Activated naive CD8-positive, alpha-beta T cell (primary cell): ENCODE data around the gene DPF3.
A peak's percentile ranks its signal among the peaks of the same experiment; 100 is the strongest.

Experiments
- H3K27ac Mint-ChIP-seq: one replicate; pipeline ENCODE4 v1.8.0; 2021; ENCODE audit warnings: mixed read lengths
- H3K27me3 Mint-ChIP-seq: one replicate; pipeline ENCODE4 v1.8.0; 2021; ENCODE audit warnings: mixed read lengths
- H3K36me3 Mint-ChIP-seq: one replicate; pipeline ENCODE4 v1.8.0; 2021; ENCODE audit warnings: mixed read lengths
- H3K4me1 Mint-ChIP-seq: one replicate; pipeline ENCODE4 v1.8.0; 2021; ENCODE audit warnings: low read depth, mixed read lengths
- H3K4me3 Mint-ChIP-seq: one replicate; pipeline ENCODE4 v1.8.0; 2021; ENCODE audit warnings: mild to moderate bottlenecking, mixed read lengths
- H3K9me3 Mint-ChIP-seq: one replicate; pipeline ENCODE4 v1.8.0; 2021; ENCODE audit warnings: low read depth, mixed read lengths

DPF3 gene

GRCh38 chr14:72714871-72715214 lies 179.1 kb downstream of the DPF3 start:
- H3K4me1 Mint-ChIP-seq: peaks cover 45% of the 10 kb centered on the region
- no peaks in the 10 kb centered on the region for H3K27me3 Mint-ChIP-seq
- peak overlapping the region; percentile 72 for H3K4me3 Mint-ChIP-seq

DNA sequence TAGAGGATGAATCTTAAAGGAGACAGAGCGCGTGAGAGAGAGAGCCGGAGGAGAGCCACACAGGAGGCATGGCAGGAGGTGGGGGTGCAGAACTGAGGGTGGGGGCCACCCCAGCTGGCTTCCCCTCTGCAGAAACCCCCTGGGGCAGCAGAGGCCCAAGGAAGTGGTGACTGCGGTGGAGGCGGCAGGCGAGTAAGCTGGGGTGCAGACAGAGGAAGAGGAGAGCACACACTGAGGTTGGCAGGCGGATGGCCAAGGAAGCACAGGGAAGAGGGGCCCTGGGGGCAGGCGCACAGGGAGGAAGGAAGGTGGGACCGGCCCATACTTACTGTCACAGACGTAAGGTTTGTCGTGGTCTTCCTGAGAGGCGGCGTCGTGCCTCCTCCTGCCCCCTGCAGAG lies 179.8 kb downstream of the DPF3 start:
- Mint-ChIP-seq H3K36me3 (peaks cover 2% of the 10 kb centered on the region), H3K27me3 (no peaks in the 10 kb centered on the region), H3K27ac (no peak overlapping the region), H3K4me1 (peaks cover 45% of the 10 kb centered on the region), H3K4me3 (peak overlapping the region; percentile 72), H3K9me3 (no peaks in the 10 kb centered on the region)

More at GRCh38 chr14:72714871-72715214, 179.1 kb downstream of the DPF3 start:
- Mint-ChIP-seq H3K36me3 (peaks cover 2% of the 10 kb centered on the region), H3K9me3 (no peaks in the 10 kb centered on the region), H3K27ac (no peak overlapping the region)

DNA sequence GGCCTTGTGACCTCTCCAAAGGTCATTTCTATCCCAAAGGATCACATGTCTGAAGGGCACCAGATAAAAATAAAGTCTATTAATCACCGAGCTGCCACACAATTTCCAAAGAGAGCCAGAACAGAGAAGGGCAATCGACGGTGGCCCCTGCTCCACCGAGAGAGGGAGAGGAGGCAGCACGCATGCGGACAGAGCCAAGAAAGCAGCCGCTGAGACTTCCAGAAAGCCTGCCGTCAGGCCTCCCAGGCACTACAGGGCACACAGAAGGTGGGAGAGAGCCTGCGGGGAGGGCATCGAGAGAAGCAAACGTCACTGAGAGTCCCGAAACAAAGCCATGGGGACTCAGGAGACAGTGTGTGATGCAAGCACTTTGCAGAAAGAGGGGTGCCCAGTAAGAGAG lies 182.0 kb downstream of the DPF3 start:
- H3K9me3 Mint-ChIP-seq: no peaks in the 10 kb centered on the region
- H3K4me1 Mint-ChIP-seq: peaks cover 43% of the 10 kb centered on the region
- no peaks in the 10 kb centered on the region for H3K27me3 Mint-ChIP-seq
- no peak overlapping the region for H3K27ac Mint-ChIP-seq
- peaks cover 2% of the 10 kb centered on the region for H3K36me3 Mint-ChIP-seq
- H3K4me3 Mint-ChIP-seq: no peak overlapping the region

- H3K9me3 Mint-ChIP-seq: no peaks in the 10 kb centered on the region
- no peak overlapping the region for H3K4me3 Mint-ChIP-seq
- H3K4me1 Mint-ChIP-seq: peaks cover 31% of the 10 kb centered on the region
- H3K27ac Mint-ChIP-seq: no peak overlapping the region
- H3K27me3 Mint-ChIP-seq: no peaks in the 10 kb centered on the region
- H3K36me3 Mint-ChIP-seq: no peaks in the 10 kb centered on the region
Observed at GRCh38 chr14:72709916-72710611, 183.8 kb downstream of the DPF3 start.

GRCh38 chr14:72708708-72709475 lies 185.0 kb downstream of the DPF3 start:
- H3K27ac Mint-ChIP-seq: no peak overlapping the region
- H3K36me3 Mint-ChIP-seq: no peaks in the 10 kb centered on the region

DNA sequence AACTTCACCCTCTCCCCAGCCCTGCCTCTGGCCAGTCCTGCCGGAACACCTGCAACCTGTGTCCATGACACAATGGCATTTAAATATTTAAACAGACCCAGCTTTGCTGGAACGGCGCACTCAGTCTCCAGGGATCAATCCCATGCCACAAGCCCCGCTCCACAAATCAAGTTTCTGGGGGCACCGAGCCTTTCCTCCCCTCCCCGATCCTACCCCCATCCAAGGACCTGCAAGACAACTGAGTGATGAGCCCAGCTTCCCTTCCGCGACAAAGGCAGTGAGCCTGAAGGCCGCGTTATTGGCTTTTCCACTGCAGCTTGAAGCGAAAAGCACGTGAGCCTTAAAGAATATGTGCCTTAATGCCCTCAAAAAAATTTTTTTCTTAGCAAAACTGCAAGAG lies 185.7 kb downstream of the DPF3 start:
- no peaks in the 10 kb centered on the region for H3K9me3 Mint-ChIP-seq
- no peak overlapping the region for H3K4me3 Mint-ChIP-seq
- H3K36me3 Mint-ChIP-seq: no peaks in the 10 kb centered on the region
- H3K27ac Mint-ChIP-seq: no peak overlapping the region
- H3K4me1 Mint-ChIP-seq: peaks cover 14% of the 10 kb centered on the region
- H3K27me3 Mint-ChIP-seq: no peaks in the 10 kb centered on the region

More at GRCh38 chr14:72708708-72709475, 185.0 kb downstream of the DPF3 start:
- H3K4me3 Mint-ChIP-seq: no peak overlapping the region
- peaks cover 19% of the 10 kb centered on the region for H3K4me1 Mint-ChIP-seq
- no peaks in the 10 kb centered on the region for H3K9me3 Mint-ChIP-seq
- H3K27me3 Mint-ChIP-seq: no peaks in the 10 kb centered on the region

DNA sequence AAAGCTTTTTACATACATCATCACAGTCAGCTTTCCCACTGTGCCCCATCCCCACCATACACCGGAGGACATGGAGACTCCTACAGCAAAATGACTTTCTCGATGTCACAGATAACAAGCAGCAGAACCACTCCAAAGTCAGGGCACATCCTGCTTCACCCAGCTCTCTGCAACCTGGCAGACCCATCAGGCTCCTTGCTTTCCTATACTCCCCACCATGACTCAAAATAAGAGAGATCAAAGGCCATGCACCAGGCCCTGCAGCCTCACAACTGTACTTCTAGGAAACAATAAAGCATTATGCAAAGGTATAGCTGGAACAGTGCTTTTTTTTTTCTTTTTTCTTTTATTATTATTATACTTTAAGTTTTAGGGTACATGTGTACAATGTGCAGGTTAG lies 187.4 kb downstream of the DPF3 start:
- H3K4me3 Mint-ChIP-seq: no peak overlapping the region
- no peak overlapping the region for H3K27ac Mint-ChIP-seq
- no peaks in the 10 kb centered on the region for H3K27me3 Mint-ChIP-seq

DNA sequence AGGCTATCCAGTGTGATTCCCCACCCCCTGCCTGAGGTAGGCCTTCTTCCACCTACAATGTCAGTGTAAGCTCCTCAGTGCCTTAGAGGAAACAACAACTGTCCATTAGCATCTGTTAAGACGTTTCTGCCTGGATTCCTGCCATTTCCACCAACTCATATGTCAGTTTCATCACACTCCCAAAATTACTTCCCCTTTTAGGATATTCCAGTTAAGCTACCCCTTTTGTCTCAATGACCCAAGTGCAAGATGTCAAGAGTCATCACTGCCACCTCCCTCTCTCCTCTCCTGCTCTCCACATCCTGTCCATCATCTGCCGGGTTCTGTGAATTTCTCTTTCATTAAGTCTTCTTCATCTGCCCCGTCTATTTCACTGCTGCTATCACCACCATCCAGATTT lies 189.4 kb downstream of the DPF3 start:
- Mint-ChIP-seq H3K9me3 (no peaks in the 10 kb centered on the region), H3K27me3 (no peaks in the 10 kb centered on the region), H3K27ac (no peak overlapping the region), H3K4me3 (no peak overlapping the region), H3K4me1 (peaks cover 4% of the 10 kb centered on the region), H3K36me3 (no peaks in the 10 kb centered on the region)

More for the DNA sequence above, 187.4 kb downstream of the DPF3 start:
- H3K4me1 Mint-ChIP-seq: peaks cover 4% of the 10 kb centered on the region
- H3K9me3 Mint-ChIP-seq: no peaks in the 10 kb centered on the region
- no peaks in the 10 kb centered on the region for H3K36me3 Mint-ChIP-seq

DNA sequence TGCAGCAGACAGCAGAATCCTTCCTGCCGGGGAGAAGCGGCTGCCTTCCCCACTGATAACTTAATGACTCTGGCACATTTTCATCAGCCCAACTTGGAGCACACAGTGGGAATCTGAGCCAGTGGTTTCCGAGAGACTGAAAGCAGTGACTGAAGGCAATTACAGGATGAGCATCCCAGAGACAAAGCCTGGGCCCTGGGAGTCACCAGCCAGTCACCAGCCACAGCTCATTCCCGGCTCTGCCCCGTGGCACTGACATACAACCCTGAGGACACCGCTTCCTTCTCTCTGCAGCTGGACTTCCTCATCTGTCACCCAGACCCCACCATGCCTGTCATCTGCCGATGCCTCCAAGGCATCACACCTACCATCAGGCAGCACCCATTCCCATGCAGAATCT lies 192.3 kb downstream of the DPF3 start:
- Mint-ChIP-seq H3K27ac (no peak overlapping the region), H3K27me3 (no peaks in the 10 kb centered on the region), H3K4me3 (no peak overlapping the region), H3K4me1 (peaks cover 4% of the 10 kb centered on the region), H3K36me3 (no peaks in the 10 kb centered on the region), H3K9me3 (no peaks in the 10 kb centered on the region)

DNA sequence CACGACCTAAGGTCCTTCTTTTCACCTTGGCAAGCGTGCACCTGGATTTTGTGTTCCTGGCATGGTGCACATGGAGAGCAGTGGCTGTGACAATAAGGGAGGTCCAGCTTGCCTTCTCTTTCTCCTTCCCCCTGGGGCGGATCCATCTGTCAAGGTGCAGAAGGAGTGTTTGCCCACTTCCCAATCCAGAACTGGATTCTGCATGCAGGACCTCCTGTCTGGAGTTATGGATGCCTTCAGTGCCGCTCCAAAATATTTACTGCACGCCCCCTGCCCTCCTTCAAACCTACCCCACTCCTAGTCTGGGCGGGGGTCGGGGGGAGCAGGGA lies 192.7 kb downstream of the DPF3 start:
- H3K4me3 Mint-ChIP-seq: no peak overlapping the region
- H3K27ac Mint-ChIP-seq: no peak overlapping the region
- peaks cover under 1% of the 10 kb centered on the region for H3K4me1 Mint-ChIP-seq
- H3K36me3 Mint-ChIP-seq: no peaks in the 10 kb centered on the region
- no peaks in the 10 kb centered on the region for H3K27me3 Mint-ChIP-seq
- no peaks in the 10 kb centered on the region for H3K9me3 Mint-ChIP-seq

DNA sequence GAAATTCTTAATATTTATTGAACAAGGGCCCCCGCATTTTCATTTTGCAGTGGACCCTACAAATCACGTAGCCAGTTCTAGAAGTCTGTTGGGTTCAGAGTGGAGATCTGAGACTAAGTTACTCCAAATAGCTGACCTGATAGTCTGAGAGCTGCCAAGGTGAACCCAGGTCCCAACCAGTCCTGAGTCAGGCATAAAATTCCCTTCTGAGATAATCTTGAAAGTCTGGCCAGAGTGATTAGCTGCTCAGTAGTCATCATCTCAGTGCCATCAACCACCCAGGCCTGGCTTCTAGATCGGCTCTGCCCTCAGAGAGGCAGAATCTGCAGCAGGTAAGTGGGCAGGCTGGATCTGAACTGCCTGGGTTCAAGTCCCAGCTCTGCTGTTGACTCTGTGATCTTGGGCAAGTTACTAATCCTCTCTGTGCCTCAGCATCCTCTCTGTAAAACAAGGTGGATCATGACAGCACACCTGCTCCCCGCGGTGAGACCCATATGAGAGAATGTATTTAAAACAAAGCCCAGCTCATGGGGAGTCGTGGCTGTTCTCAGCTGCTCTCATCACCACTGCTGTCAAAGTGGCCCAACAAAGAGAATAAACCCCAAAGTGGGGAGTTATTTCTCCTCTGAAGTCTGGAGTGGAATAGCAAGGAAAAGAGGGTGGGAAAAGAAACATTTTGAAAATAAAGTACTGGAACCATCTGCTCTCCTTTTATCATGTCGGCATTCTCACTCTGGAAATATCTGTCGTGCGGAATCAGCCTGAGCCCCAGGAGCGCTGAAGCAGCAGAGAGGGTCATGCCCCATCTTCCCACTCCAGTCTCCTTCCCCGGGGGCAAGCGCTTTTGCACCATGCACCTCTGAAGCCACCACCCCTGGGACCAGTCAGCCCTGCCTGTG lies 193.3 kb downstream of the DPF3 start:
- Mint-ChIP-seq H3K36me3 (no peaks in the 10 kb centered on the region), H3K4me3 (no peak overlapping the region), H3K27ac (no peak overlapping the region), H3K27me3 (no peaks in the 10 kb centered on the region), H3K4me1 (no peaks in the 10 kb centered on the region), H3K9me3 (no peaks in the 10 kb centered on the region)

DNA sequence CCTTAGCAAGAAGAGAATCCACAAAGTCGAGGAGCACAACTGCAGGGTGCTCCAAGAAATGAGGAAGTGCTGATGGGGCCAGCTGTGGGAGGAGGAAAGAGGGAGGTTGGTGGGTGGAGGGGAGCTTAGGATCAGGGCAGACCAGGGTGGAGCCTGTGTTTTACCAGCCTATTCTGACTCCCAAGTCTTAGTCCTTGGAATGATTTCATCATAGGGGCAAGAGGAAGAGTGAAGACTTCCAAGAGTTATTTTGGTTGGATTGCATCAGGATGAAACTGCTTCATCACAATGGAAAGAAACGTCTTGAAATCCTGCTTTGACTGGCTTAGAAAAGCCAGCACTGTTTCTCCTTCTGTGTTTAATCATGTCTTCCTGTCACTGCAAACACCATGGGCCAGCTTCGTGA lies 194.0 kb downstream of the DPF3 start:
- no peaks in the 10 kb centered on the region for H3K4me1 Mint-ChIP-seq
- no peaks in the 10 kb centered on the region for H3K27me3 Mint-ChIP-seq
- H3K36me3 Mint-ChIP-seq: no peaks in the 10 kb centered on the region
- no peak overlapping the region for H3K27ac Mint-ChIP-seq
- H3K9me3 Mint-ChIP-seq: no peaks in the 10 kb centered on the region
- H3K4me3 Mint-ChIP-seq: no peak overlapping the region

DNA sequence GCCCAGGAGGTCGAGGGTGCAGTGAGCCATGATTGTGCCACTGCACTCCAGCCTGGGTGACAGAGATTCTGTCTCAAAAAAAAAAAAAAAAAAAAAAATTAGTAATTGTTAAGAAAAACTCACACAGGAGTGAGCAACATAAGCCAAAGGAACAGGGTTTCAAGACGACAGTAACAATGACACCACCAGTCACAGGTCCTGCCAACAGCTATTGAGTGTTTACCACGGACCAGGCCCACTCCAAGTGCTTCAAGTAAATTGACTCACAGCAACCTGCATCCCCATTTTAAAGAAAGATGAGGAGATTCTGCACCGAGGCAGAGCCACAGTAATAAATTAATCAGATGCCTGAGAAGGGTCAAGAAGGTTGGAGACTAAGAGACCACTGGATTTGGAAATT lies 194.5 kb downstream of the DPF3 start:
- Mint-ChIP-seq H3K36me3 (no peaks in the 10 kb centered on the region), H3K27ac (no peak overlapping the region), H3K27me3 (no peaks in the 10 kb centered on the region), H3K4me1 (no peaks in the 10 kb centered on the region), H3K9me3 (no peaks in the 10 kb centered on the region), H3K4me3 (no peak overlapping the region)

DNA sequence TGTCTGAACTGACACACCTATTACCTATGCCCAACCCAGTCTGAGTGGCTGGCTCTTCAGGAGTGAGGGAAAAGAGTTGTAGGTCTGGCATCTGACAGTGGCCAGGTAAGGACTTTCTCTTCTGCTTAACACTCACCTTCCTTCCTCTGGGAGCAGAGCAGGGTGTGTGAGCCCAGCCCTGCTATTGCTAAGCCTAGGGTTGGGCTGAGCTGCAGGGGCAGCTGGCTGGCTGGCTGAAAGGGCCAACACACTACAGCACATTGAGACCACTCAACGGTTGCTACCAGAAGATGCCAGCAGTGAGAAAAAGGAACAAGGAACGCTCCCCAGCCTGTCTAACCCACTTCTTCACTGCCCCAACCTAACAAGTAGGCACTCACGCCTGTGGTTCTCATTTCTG lies 201.2 kb downstream of the DPF3 start:
- Mint-ChIP-seq H3K4me1 (no peaks in the 10 kb centered on the region), H3K27me3 (no peaks in the 10 kb centered on the region), H3K4me3 (no peak overlapping the region), H3K9me3 (no peaks in the 10 kb centered on the region), H3K27ac (no peak overlapping the region), H3K36me3 (peaks cover 2% of the 10 kb centered on the region)

GRCh38 chr14:72690324-72690723 lies 203.6 kb downstream of the DPF3 start:
- no peak overlapping the region for H3K4me3 Mint-ChIP-seq
- H3K9me3 Mint-ChIP-seq: peaks cover 2% of the 10 kb centered on the region
- H3K27ac Mint-ChIP-seq: no peak overlapping the region
- peaks cover 4% of the 10 kb centered on the region for H3K36me3 Mint-ChIP-seq
- no peaks in the 10 kb centered on the region for H3K4me1 Mint-ChIP-seq
- no peaks in the 10 kb centered on the region for H3K27me3 Mint-ChIP-seq
